T follicular helper cell (primary cell): Measurements from ENCODE around the gene TAF6.
A peak's percentile ranks its signal among the peaks of the same experiment; 100 is the strongest.
"Not testable (repeated sequence)": the region's sequence is repeated elsewhere in the genome, so short reads cannot be mapped to it uniquely, and the experiment has no call there.

Experiments used
- DNase-seq: peaks from one replicate; pipeline ENCODE4 v3.0.0-alpha.2; 2020; ENCODE audit warnings: low read depth

Gene TAF6

DNA sequence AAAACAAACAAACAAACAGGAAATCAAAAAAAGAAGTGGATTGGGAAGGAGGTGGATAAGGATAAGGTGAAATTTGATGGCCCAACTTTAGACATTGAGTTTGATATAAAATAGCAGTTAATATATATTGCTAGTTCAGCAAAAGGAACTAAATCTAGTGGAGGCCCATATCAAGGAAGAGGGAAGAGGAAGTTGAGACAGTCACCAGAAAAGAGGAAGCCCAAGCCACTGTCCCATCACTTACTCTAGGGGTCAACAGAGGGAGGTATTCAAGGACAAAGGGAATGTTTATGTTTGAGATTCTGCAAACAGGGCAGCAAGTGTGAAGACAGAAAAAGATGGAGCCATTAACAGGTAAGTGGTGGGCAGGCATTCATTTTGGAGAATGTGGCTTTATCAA lies 33.2 kb upstream of the TAF6 start:
- DNase-seq, result no peak

DNA sequence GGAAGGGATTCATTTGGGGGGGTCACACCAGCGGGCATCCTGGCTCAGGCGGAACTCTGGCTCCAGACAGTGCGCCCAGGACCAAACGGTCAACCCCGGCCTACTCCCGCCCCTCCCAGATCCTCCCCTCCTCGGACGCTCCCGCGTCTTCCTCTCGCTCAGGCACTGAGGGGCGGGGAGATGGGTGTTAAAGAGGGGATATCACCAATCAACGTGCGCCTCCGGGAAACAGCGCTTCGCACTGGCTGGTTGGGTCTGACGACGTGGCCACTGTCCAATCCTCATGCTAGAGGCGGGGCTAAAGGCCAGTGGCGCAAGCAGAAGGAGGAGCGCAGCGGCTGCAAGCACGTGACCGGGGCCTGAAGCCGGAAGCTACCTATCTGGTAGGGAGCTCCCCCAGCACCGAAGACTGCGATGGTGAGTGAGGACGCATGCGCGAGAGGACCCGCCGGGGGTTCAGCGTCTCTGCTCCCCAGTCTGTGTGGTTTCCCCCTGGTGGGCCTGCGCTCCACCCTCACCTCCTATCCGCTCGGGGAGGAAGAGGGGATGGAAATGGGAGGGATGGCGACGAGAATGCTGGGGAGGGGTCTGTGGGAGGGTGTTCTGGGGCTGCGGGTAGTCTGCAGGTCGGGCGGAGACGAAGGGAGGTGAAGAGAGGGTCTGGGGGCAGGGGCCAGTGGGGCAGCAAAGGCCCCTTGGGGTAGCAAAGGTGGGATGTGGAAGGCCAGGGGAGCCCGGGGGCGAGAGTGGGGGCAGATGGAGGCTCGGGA lies 29.6 kb upstream of the TAF6 start, which contains the start of gene LAMTOR4:
Gene LAMTOR4 (plus strand): TSS at position 360 of the 770 bp plus-strand sequence. CDS start 55 bp downstream, at position 415.
- peak; percentile 98 for DNase-seq

DNA sequence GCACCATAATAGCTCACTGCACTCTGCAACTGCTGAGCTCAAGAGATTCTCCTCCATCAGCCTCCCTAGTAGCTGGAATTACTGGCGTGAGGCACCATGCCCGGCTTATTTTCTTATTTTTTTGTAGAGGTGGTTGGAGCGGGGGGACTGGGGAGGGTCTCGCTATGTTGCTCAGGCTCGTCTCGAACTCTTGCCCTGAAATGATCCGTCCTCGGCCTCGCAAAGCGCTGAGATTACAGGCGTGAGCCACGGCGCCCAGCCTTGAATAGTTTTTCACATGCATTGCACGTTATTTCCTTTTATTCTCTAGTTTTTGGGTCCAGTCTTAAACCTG lies 29.0 kb upstream of the TAF6 start:
- DNase-seq, result no peak

DNA sequence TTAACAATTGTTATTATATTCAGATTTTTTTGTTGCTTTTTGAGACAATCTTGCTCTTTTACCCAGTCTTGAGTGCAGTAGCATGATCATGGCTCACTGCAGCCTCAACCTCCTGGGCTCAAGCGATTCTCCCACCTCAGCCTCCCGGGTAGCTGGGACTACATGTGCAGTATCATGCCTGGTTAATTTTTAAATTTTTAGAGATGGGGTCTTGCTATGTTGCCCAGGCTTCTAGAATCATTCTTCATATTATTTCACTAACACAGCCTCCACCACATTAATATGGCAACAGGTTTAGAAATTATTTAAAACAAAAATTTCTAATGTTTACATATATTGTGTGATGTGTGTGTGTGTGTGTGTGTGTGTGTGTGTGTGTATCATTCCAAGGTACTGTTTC lies 28.1 kb upstream of the TAF6 start:
- DNase-seq, result no peak

DNA sequence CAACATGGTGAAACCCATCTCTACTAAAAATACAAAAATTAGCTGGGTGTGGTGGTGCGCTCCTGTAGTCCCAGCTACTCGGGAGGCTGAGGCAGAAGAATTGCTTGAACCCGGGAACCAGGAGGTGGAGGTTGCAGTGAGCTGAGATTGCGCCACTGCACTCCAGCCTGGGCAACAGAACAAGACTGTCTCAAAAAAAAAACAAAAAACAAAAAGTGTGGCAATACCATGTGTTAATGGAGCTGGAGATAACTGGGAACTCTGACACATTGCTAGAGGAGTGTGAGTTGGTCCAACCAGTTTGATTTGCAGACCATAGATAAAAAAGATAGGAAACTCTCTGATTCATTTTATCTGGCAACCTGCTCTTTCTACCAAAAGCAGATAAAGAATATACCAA lies 27.2 kb upstream of the TAF6 start:
- DNase-seq, result not testable (repeated sequence)

DNA sequence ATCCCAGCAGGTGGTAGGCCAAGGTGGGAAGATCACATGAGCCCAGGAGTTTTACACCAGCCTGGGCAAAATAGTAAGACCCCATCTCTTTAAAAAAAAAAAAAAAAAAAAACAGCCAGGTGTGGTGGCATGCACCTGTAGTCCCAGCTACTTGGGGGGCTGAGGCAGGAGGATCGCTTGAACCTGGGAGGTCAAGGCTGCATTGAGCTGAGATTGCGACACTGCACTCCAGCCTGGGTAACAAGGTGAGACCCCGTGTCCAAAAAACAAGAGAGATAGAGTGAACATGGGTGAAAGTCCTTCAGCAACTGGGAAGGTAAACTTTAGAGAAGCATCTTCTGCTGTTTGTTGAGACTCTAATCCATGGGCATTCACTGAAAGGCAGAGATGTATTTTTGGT lies 23.3 kb upstream of the TAF6 start:
- no peak for DNase-seq

DNA sequence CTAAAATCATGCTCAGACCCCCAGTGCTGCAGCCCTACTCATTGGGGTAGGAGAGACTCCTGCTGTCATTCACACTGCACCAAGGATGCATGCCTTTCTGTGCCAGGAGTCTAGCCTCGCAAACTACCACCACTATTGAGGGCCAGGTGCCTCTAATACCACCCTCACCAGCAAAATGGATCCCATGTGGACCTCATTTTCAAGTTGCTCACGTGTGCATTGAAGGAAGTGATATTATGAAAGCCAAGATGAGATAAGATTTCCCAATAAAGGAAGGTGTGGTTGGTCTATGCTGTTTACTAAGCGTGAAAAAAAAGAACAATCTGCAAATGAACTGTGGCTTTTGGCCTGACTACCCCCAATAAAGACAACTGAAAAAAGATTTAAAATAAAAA lies 22.4 kb upstream of the TAF6 start:
- DNase-seq, result no peak

DNA sequence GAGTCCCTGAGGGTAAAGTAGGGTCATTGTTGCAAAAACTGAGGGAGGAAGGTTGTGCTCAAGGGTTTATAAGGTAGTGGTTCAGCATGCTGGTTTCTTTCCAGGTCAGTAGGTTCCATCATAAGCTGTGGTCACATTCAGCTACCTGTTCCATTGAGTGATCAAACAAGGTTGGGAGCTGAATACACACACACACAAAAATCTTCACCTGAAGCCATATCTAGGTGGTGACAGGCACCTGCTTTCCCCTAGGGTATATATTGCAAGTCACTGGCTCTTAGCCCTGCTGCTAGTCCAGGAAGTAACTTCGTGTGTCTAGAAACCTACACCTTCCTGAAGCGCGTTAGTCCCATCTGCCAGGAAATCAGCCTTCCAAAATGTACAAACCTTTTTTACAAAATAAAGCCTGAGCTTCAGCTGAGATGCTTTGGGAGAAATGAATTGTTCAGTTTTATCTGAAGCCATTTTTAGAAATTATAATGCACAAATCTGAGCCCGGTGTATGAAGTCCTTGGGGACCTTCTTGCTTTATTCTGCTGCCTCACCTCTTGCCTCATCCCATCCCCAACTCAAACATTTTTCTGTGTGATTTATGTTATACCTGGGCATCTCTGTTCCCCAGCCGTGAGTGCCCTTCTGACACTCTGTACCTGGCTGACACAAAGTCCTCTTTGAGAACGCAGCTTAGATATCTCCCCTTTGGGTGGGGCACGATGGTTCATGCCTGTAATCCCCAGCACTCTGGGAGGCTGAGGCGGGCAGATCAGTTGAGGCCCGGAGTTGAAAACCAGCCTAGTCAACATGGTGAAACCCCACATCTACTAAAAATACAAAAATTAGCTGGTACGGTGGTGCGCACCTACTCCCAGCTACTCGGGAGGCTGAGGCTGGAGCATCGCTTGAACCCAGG lies 18.9 kb upstream of the TAF6 start:
- DNase-seq, result no peak

DNA sequence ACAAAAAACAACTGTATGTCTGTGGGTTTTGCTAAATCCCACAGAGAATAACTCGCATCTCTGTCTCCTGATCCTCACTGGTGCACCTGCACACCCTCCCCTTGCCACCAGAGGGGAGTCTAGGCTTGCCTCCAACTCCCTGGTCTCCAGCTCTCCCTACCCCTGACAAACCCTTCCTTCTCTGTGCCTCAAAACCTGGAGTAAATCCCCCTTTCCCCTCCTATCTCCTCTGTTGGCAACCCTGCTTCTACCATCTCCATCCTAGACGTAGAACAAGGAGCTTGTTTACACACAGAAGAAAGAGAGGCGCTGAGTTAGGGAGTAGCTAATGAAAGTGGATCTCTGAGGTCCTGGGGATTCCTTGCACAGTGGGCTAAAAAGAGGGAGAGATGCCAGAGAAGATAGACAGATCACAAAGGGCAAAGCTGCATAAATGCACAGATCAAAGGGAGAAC lies 13.6 kb upstream of the TAF6 start:
- DNase-seq, result peak; percentile 57

DNA sequence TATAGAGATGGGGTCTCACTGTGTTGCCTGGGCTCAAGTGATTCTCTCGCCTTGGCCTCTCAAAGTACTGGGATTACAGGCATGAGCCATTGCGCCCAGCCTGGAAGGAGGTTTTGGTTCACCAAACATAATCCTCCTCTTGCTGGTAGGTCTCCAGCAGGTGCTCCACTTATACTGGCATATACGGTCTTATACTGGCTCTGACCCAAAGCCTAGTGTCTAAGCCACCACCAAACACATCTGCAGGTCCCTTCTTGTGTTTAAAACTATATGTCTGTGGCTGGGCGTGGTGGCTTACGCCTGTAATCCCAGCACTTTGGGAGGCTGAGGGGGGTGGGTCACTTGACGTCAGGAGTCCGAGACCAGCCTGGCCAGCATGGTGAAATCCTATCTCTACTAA lies 13.0 kb upstream of the TAF6 start:
- no peak for DNase-seq

DNA sequence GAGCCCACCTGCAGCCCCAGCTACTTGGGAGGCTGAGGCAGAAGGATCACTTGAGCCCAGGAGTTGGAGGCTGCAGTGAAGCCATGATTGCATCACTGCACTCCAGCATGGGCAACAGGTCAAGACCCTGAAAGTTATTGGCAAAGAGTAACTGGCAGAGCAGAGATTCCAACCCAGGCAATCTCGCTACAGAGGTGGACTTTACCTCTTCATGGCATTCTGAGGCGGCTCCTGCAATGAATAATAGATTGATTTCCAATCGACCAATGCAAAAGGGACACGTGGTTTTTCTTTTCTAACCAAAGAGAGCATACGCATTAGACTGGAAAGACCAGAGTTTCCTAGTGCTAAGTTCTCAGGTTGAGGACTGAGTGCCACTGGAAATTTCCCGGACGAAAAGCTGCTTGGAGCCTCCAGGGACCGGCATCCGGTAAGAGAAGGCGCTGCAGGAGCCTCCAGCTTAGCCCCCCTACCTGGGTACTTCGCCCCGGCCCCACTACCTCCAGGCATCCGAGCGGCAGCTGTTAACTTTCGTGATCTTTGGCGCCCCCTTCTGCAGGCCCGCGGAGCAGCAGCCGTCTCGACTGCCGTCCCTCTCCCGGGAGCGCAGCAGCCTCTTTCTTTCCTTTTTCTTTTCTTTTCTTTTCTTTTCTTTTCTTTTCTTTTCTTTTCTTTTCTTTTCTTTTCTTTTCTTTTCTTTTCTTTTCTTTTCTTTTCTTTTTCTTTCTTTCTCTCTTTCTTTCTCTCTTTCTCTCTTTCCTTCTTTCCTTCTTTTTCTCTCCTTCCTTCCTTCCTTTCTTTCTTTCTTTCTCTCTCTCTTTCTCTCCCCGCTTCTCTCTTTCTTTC lies 11.7 kb upstream of the TAF6 start:
- DNase-seq, result peak; percentile 74

DNA sequence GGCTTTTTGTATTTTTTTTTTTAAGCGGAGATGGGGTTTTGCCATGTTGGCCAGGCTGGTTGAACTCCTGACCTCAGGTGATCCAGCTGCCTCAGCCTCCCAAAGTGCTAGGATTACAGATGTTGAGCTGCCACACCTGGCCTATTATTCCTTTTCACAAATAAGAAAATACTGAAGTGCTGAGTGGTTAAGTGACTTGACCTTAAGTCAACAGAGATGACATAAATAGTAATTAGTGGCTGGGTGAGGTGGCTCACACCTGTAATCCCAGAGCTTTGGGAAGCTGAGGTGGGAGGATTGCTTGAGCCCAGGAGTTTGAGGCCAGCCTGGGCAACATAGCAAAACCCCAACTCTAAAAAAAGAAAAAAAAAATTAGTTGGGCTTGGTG lies 11.1 kb upstream of the TAF6 start:
- not testable (repeated sequence) for DNase-seq

DNA sequence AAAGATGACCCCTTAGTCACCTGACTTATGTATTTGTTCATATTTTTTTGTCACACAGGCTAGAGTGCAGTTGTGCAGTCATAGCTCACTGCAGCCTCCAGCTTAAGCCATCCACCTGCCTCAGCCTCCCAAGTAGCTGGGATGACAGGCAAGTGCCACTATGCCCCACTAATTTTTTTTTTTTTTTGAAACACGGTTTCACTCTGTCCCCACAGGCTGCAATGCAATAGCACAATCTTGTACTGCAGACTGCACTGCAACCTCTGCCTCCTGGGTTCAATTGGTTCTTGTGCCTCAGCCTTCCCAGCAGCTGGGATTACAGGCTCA lies 9.4 kb upstream of the TAF6 start:
- no peak for DNase-seq

DNA sequence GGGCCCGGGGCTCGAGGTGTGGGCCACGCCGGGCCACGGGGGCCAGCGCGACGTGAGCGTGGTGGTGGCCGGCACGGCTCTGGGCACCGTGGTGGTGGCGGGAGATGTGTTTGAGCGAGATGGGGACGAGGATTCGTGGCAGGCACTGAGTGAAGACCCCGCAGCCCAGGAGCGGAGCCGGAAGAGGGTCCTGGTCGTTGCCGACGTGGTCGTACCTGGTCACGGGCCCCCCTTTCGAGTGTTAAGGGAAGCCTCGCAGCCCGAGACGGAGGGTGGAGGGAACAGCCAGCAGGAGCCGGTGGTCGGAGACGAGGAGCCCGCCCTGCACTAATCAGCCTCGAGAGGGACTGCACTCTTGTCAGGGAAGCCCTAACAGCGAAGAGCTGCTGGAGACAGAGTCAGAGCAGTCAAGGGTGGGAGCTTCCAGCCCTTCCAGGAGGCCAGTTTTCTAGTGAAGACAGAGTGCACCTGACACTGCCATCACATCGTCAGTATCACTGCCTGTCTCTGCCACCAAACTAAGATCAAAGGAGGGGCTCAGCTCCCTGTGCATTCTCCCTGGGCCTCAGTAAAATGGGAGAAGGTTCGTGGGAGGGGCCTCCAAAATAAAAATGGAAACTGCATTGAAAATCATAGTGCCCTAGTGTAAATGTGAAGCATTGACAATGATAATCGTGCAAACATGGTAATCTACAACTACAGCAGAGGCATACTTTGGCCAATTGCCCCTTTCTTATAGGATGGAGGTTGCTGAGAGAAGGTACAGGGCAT lies 8.9 kb upstream of the TAF6 start:
- no peak for DNase-seq

DNA sequence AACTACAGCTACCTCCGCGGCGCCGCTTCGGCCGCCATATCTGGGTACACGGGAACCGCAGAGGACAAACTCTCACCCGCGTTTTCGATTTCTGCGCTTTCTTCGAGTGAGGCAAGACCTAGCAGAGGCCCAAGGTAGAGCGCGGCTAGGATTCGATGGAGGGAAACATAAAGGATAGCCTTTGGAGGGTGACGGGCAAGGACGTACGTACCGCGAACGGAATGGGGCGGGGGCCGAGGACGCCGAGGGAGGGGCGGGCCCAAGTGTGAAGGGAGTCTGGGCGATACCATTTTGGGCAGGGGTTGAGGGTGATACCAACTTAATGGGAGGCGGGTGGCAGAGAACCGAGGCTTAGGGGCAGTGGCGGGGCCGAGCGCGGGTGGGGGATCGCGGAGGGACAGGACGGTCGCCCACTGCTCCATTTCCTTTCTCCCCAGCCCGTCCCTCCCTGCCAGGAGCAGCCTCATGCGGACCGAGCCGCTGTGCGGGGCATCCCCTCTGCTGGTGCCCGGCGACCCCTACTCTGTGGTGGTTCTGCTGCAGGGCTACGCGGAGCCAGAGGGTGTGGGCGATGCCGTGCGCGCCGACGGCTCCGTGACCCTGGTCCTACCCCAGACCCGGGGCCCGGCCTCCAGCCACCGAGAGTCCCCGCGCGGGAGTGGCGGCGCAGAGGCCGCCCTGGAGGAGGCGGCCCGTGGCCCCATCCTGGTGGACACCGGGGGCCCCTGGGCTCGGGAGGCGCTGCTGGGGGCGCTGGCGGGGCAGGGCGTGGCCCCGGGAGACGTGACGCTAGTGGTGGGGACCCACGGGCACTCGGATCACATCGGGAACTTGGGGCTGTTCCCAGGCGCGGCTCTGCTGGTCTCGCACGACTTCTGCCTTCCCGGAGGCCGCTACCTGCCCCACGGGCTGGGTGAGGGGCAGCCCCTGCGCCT lies 8.0 kb upstream of the TAF6 start, which contains the start of gene MBLAC1:
Gene MBLAC1 (plus strand): TSS at position 37 of the 935 bp plus-strand sequence. CDS start 429 bp downstream, at position 466.
- DNase-seq, result peak; percentile 91

DNA sequence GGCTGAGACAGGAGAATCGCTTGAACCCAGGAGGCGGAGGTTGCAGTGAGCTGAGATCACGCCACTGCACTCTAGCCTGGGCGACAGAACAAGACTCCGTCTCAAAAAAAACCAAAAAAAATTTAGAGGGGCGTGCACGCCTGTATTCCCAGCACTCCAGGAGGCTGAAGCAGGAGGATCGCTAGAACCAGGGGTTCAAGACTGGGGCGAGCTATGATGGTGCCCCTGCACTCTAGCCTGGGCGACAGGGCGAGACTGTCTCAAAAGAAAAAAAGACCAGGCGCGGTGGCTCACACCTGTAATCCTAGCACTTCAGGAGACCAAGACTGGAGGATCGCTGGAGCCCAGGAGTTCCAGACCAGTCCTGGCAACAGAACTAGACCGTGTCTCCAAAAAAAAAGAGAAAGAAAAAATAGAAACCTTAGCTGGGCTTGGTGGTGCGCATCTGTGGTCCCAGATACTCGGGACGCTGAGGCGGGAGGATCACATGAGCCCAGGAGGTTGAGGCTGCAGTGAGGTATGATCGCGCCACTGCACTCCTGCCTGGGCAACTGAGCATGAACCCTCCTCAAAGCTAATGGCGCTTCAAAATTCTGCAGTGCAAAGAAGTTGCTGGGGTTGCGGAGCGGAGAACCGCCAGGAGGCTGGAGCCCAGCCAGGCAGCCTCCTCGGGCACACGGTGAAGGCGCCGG lies 7.2 kb upstream of the TAF6 start:
- no peak for DNase-seq

DNA sequence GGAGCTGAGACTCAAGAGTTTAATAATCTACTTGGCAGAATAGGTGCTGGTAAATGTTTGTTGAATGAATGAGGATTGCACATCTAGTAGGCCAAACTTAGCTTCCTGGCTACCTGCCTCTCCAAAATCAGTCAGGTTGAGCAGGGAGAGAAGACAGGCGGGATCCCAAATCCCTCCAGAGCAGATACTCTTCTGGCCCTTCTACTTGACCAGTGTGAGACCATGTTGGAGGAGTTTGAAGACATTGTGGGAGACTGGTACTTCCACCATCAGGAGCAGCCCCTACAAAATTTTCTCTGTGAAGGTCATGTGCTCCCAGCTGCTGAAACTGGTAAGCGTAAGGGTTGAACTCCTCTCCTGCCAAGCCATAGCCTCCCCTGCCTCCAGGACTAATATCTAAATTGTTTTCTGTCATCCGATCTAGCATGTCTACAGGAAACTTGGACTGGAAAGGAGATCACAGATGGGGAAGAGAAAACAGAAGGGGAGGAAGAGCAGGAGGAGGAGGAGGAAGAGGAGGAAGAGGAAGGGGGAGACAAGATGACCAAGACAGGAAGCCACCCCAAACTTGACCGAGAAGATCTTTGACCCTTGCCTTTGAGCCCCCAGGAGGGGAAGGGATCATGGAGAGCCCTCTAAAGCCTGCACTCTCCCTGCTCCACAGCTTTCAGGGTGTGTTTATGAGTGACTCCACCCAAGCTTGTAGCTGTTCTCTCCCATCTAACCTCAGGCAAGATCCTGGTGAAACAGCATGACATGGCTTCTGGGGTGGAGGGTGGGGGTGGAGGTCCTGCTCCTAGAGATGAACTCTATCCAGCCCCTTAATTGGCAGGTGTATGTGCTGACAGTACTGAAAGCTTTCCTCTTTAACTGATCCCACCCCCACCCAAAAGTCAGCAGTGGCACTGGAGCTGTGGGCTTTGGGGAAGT lies 5.4 kb upstream of the TAF6 start:
- no peak for DNase-seq

DNA sequence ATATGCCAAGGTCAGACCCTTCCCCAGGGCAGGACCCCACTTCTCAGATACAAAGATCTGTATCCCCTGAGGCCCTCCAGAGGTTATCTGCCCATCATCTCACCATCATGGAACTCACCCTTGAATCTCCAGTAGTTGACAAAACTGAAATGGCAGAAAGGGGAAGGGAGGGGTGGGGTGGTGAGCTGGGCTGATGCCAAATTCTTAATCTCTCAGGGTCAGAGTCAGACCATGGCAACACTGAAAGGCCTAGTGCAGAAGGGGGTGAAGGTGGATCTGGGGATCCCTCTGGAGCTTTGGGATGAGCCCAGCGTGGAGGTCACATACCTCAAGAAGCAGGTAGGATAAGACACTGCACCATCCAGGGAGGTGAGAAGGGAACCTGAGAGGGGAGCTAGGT lies 3.4 kb upstream of the TAF6 start:
- no peak for DNase-seq

DNA sequence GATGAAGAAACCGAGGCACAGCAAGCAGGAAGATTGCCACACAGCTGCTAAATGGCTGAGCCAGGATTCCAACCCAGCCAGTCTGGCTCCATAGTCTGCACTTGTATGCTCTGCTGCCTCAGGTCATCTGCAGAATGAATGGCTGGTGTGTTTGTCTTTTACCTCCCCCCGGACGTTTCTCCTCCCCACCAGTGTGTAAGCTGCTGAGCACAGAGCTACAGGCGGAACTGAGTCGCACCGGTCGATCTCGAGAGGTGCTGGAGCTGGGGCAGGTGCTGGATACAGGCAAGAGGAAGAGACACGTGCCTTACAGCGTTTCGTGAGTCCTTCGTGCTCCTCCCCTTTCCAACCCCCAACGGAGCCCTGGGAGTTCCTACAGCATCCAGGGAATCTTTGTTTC lies 2.9 kb upstream of the TAF6 start:
- no peak for DNase-seq
